ENCODE data around the gene FOXN4. TPM values are rescaled to one million over a fixed set of nuclear protein-coding genes. Genes with fewer than 3 reads are reported as not detected.

Gene FOXN4
- total and polyA plus RNA-seq, 4 donors: 0.04 to 0.26 (median 0.15) TPM

DNA sequence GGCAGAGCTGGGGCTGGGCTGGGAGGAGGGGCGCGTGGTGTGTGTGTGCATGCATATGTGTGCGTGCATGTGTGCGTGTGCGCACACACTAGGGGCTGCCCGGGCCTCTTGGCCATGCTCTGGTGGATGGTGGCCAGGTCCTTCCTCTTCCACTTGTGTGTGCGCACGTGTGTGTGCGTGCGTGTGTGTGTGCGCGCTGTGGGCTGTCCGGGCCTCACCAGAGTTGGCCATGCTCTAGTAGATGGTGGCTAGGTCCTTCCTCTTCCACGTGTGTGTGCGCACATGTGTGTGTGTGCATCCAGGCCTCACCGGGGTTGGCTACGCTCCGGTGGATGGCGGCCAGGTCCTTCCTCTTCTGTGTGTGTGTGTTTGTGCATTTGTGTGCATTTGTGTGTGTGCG is 24.7 kb downstream of the FOXN4 start:
- H3K27me3 ChIP-seq (ENCODE audit: control insufficient read depth in 3 of 3, insufficient read depth in 3 of 3, low read length in 2 of 3): no peaks in the 10 kb centered on the region
- ATAC-seq (ENCODE audit: insufficient read depth, low FRiP score) (no peak), DNase-seq (no peak)

DNA sequence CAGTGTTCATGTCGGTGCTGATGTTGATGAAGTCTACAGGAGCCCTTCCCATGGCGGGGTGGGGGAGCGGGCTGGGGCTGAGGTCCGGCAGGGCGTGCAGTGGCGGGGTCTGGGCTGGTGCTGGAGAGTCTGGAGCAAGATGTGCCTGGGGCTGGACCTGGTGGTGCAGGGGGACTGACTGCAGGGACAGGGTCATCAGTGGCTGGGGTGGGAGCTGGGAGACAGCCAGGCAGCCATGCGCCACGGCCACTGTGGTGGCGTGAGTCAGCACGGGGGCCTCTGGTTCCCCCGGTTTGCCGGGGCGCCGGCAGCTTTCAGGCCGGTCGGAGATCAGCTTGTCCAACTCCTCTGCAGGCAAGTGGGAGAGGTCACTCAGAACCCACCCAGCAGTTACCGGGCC is 27.6 kb downstream of the FOXN4 start:
- Histone ChIP-seq H3K27me3 (ENCODE audit: control insufficient read depth in 3 of 3, insufficient read depth in 3 of 3, low read length in 2 of 3) (no peaks in the 10 kb centered on the region), H3K4me3 (no peak overlapping the region), H3K9ac (ENCODE audit: insufficient read depth in 1 of 2, low read length in 2 of 2) (no peak overlapping the region), H3K4me1 (ENCODE audit: control insufficient read depth in 5 of 5, insufficient read depth in 5 of 5, low read length in 5 of 5) (peaks cover 0 to 10% (median 0%) of the 10 kb centered on the region in 5 donors), H3K9me3 (ENCODE audit: control insufficient read depth in 4 of 4, insufficient read depth in 3 of 4, low read length in 3 of 4) (no peaks in the 10 kb centered on the region), H3K36me3 (ENCODE audit: control insufficient read depth in 4 of 4, insufficient read depth in 4 of 4, low read length in 4 of 4) (no peaks in the 10 kb centered on the region), H3K27ac (ENCODE audit: low read depth in 1 of 2, low read length in 1 of 2) (no peak overlapping the region)
- DNase-seq (no peak), ATAC-seq (ENCODE audit: insufficient read depth, low FRiP score) (no peak)
- WGBS, 2 donors: 88 to 93% methylated on average over 17 of the region's 17 CpGs
- TF ChIP-seq, protein P1, sequence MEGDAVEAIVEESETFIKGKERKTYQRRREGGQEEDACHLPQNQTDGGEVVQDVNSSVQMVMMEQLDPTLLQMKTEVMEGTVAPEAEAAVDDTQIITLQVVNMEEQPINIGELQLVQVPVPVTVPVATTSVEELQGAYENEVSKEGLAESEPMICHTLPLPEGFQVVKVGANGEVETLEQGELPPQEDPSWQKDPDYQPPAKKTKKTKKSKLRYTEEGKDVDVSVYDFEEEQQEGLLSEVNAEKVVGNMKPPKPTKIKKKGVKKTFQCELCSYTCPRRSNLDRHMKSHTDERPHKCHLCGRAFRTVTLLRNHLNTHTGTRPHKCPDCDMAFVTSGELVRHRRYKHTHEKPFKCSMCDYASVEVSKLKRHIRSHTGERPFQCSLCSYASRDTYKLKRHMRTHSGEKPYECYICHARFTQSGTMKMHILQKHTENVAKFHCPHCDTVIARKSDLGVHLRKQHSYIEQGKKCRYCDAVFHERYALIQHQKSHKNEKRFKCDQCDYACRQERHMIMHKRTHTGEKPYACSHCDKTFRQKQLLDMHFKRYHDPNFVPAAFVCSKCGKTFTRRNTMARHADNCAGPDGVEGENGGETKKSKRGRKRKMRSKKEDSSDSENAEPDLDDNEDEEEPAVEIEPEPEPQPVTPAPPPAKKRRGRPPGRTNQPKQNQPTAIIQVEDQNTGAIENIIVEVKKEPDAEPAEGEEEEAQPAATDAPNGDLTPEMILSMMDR (IDR thresholded peaks at IDR 0.05; ENCODE audit: control extremely low read depth, extremely low read depth): no peak

More for the DNA sequence above, 24.7 kb downstream of the FOXN4 start:
- no peak overlapping the region for H3K4me3 ChIP-seq
- TF ChIP-seq, protein P1 (IDR thresholded peaks at IDR 0.05; ENCODE audit: control extremely low read depth, extremely low read depth): no peak
- no peaks in the 10 kb centered on the region for H3K9me3 ChIP-seq (ENCODE audit: control insufficient read depth in 4 of 4, insufficient read depth in 3 of 4, low read length in 3 of 4)
- 92 to 93% methylated on average over 14 to 20 of the region's 20 CpGs for WGBS, 2 donors
- H3K9ac ChIP-seq (ENCODE audit: insufficient read depth in 1 of 2, low read length in 2 of 2): no peak overlapping the region
- H3K36me3 ChIP-seq (ENCODE audit: control insufficient read depth in 4 of 4, insufficient read depth in 4 of 4, low read length in 4 of 4): no peaks in the 10 kb centered on the region
- no peak overlapping the region for H3K27ac ChIP-seq (ENCODE audit: low read depth in 1 of 2, low read length in 1 of 2)
- H3K4me1 ChIP-seq (ENCODE audit: control insufficient read depth in 5 of 5, insufficient read depth in 5 of 5, low read length in 5 of 5): no peaks in the 10 kb centered on the region

DNA sequence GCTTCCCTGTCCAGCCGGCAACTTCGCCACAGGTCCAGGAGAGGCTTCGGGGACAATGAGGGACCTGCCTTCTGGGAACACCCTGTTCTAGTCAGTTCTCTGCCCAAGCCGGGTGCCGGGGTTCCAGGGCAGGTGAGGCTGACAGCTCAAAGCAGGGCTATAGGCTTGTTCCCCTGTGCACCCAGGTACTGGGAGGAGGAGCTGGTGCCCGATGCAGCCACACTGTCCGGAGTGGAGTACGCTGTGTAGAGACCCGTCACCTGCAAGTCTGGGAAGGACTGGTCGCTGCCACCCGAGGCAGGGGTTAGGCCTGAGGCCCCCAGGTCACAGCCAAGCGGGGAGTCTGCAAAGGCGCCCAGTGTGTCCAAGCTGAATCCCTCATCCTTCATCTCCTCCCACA is 29.6 kb downstream of the FOXN4 start:
- no peak for ATAC-seq (ENCODE audit: insufficient read depth, low FRiP score)
- WGBS, 2 donors: 94% methylated on average over 13 of the region's 13 CpGs
- no peak for DNase-seq
- Histone ChIP-seq H3K9ac (ENCODE audit: insufficient read depth in 1 of 2, low read length in 2 of 2) (no peak overlapping the region), H3K4me1 (ENCODE audit: control insufficient read depth in 5 of 5, insufficient read depth in 5 of 5, low read length in 5 of 5) (peaks cover 0 to 10% (median 0%) of the 10 kb centered on the region in 5 donors), H3K27ac (ENCODE audit: low read depth in 1 of 2, low read length in 1 of 2) (no peak overlapping the region), H3K36me3 (ENCODE audit: control insufficient read depth in 4 of 4, insufficient read depth in 4 of 4, low read length in 4 of 4) (no peaks in the 10 kb centered on the region), H3K27me3 (ENCODE audit: control insufficient read depth in 3 of 3, insufficient read depth in 3 of 3, low read length in 2 of 3) (no peaks in the 10 kb centered on the region), H3K4me3 (no peak overlapping the region), H3K9me3 (ENCODE audit: control insufficient read depth in 4 of 4, insufficient read depth in 3 of 4, low read length in 3 of 4) (no peaks in the 10 kb centered on the region)
- TF ChIP-seq, protein P1 (IDR thresholded peaks at IDR 0.05; ENCODE audit: control extremely low read depth, extremely low read depth): no peak

DNA sequence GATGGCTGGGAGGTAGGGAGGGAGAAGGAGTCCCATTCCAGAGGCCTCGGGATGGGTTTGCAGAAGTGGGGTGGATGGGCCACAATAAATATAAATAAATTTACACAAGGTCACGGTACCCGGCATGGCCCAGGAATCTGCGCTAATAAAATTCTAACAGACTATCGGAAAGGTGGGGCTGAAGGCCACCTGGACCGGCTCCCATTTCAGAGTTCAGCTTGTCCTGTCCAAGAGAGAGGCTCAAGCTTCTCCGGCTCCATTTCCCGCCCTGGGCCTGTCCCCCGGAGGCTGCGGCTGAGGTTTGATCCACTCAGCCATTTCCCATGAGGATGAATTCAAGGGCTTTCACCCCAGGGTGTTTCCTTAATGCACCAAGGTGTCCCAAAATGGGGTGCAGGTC is 30.2 kb downstream of the FOXN4 start:
- H3K27ac ChIP-seq (ENCODE audit: low read depth in 1 of 2, low read length in 1 of 2): no peak overlapping the region
- WGBS, 2 donors: 89 to 91% methylated on average over 10 of the region's 10 CpGs

More for the DNA sequence above, 30.2 kb downstream of the FOXN4 start:
- Histone ChIP-seq H3K9me3 (ENCODE audit: control insufficient read depth in 4 of 4, insufficient read depth in 3 of 4, low read length in 3 of 4) (no peaks in the 10 kb centered on the region), H3K27me3 (ENCODE audit: control insufficient read depth in 3 of 3, insufficient read depth in 3 of 3, low read length in 2 of 3) (no peaks in the 10 kb centered on the region), H3K4me1 (ENCODE audit: control insufficient read depth in 5 of 5, insufficient read depth in 5 of 5, low read length in 5 of 5) (peaks cover 0 to 10% (median 0%) of the 10 kb centered on the region in 5 donors), H3K9ac (ENCODE audit: insufficient read depth in 1 of 2, low read length in 2 of 2) (no peak overlapping the region), H3K36me3 (ENCODE audit: control insufficient read depth in 4 of 4, insufficient read depth in 4 of 4, low read length in 4 of 4) (no peaks in the 10 kb centered on the region), H3K4me3 (no peak overlapping the region)
- ATAC-seq (ENCODE audit: insufficient read depth, low FRiP score) (no peak), DNase-seq (no peak)
- TF ChIP-seq, protein P1 (IDR thresholded peaks at IDR 0.05; ENCODE audit: control extremely low read depth, extremely low read depth): no peak

Measured in lung (tissue), 12 donors.